ENCODE data around the gene GPS2. TPM values are rescaled to one million over a fixed set of nuclear protein-coding genes. Genes with fewer than 3 reads are reported as not detected.

Gene GPS2
- total RNA-seq, 3 donors from 2014 or later (not counting 1 experiment from before 2014, with no cell fraction given) = 132 to 146 (median 133) TPM

DNA sequence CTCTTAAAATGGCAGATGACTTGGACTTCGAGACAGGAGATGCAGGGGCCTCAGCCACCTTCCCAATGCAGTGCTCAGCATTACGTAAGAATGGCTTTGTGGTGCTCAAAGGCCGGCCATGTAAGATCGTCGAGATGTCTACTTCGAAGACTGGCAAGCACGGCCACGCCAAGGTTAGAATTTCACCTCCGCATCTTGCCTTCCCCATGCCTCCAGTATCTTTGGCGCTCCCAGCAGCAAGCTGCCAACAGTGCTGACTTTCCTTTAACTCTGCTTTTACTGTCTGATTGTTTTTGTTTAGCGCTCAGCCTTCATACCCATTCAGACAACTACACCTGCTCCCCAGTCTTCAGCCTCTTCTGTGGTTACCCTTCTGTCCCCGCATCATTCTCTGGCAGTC, 5.5 kb downstream of the GPS2 start:
- H3K9me3 Mint-ChIP-seq = no peaks in the 10 kb centered on the region
- WGBS (ENCODE audit: insufficient coverage) = 76% methylated on average over 12 of the region's 12 CpGs
- TF ChIP-seq, protein P1, sequence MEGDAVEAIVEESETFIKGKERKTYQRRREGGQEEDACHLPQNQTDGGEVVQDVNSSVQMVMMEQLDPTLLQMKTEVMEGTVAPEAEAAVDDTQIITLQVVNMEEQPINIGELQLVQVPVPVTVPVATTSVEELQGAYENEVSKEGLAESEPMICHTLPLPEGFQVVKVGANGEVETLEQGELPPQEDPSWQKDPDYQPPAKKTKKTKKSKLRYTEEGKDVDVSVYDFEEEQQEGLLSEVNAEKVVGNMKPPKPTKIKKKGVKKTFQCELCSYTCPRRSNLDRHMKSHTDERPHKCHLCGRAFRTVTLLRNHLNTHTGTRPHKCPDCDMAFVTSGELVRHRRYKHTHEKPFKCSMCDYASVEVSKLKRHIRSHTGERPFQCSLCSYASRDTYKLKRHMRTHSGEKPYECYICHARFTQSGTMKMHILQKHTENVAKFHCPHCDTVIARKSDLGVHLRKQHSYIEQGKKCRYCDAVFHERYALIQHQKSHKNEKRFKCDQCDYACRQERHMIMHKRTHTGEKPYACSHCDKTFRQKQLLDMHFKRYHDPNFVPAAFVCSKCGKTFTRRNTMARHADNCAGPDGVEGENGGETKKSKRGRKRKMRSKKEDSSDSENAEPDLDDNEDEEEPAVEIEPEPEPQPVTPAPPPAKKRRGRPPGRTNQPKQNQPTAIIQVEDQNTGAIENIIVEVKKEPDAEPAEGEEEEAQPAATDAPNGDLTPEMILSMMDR (IDR thresholded peaks at IDR 0.05) = no peak
- intact Hi-C loops (cut with micrococcal nuclease) = loop anchor here (5.0 kb wide), 1 partner anchor 533 kb away; no protein-coding TSS in a partner anchor
- no peaks in the 10 kb centered on the region for H3K27me3 Mint-ChIP-seq (ENCODE audit: low read depth in 2 of 2)
- H3K27ac ChIP-seq (ENCODE audit: low read length) = peak overlapping the region; percentile 99
- no peaks in the 10 kb centered on the region for H3K9me3 ChIP-seq (ENCODE audit: control insufficient read depth, insufficient read depth, low read length)
- peaks cover 17% of the 10 kb centered on the region for H3K36me3 Mint-ChIP-seq
- peak overlapping the region; percentile 91 to 99 for H3K27ac Mint-ChIP-seq
- ATAC-seq (no peak), DNase-seq (peak in 1 of 2 donors; percentile 15)
- peaks cover 63% of the 10 kb centered on the region for H3K4me1 ChIP-seq (ENCODE audit: control insufficient read depth, insufficient read depth, low read length)
- no peak overlapping the region for H3K4me3 ChIP-seq (ENCODE audit: low read length)
- H3K36me3 ChIP-seq (ENCODE audit: control insufficient read depth, insufficient read depth, low read length) = peaks cover 47% of the 10 kb centered on the region
- peak overlapping the region; percentile 85 for H3K4me3 Mint-ChIP-seq
- peaks cover 56 to 69% of the 10 kb centered on the region in 2 donors for H3K4me1 Mint-ChIP-seq
- no peaks in the 10 kb centered on the region for H3K27me3 ChIP-seq (ENCODE audit: control insufficient read depth, insufficient read depth, low read length)

DNA sequence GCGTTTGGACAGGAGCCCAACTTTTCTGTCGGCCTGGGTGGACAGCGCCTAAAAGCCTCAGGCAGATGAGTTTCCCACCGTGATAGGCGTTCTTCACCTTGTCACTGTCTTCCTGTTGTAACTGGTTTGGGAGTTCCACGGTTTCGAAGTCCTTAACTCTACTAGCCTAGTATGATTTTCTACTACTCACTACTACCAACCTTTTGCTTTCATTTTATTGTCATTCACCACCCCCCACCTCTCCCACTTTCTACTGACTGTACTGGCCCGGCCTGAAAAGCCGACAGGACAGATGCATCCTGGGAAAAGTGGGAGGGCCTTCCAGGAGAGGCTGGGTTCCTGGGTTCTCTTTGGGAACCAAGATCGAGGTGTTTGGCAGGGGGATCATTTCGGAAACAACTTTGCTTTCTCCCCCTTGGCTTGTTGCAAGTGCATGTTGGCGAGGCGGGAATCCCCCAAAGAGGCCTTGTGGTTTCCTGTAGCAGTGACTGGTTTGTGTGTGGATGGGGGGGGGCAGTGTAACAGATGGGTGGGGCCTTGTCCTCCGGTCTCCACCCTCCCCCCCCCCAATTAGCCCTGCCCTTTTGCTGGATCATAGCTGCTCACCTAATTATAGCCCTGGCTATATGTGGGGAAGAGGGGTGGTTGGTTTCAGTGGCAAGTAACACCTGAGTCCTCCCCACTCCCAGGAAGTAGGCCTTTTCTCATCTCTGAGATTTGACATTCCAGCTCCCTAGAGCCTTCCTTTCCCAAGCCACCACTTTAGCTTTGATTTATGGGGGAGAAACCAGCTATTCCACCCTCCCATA, 6.3 kb downstream of the GPS2 start:
- Histone ChIP-seq H3K4me1 (ENCODE audit: control insufficient read depth, insufficient read depth, low read length) (peaks cover 55% of the 10 kb centered on the region), H3K27ac (ENCODE audit: low read length) (peak overlapping the region; percentile 99), H3K9me3 (ENCODE audit: control insufficient read depth, insufficient read depth, low read length) (no peaks in the 10 kb centered on the region), H3K36me3 (ENCODE audit: control insufficient read depth, insufficient read depth, low read length) (peaks cover 43% of the 10 kb centered on the region), H3K4me3 (ENCODE audit: low read length) (peak overlapping the region; percentile 88), H3K27me3 (ENCODE audit: control insufficient read depth, insufficient read depth, low read length) (no peaks in the 10 kb centered on the region)
- no peaks in the 10 kb centered on the region for H3K27me3 Mint-ChIP-seq (ENCODE audit: low read depth in 2 of 2)
- 0% methylated on average over 11 of the region's 14 CpGs for WGBS (ENCODE audit: insufficient coverage)
- intact Hi-C loops (cut with micrococcal nuclease) = loop anchor here (5.0 kb wide), 1 partner anchor 533 kb away; no protein-coding TSS in a partner anchor
- DNase-seq = peak; percentile 81 to 97
- peaks cover 48 to 61% of the 10 kb centered on the region in 2 donors for H3K4me1 Mint-ChIP-seq
- H3K4me3 Mint-ChIP-seq = peak overlapping the region; percentile 85
- no peaks in the 10 kb centered on the region for H3K9me3 Mint-ChIP-seq
- peak overlapping the region; percentile 91 to 99 for H3K27ac Mint-ChIP-seq
- H3K36me3 Mint-ChIP-seq = peaks cover 17% of the 10 kb centered on the region
- peak; percentile 29 to 41 (median 40) for ATAC-seq
- TF ChIP-seq, protein P1 (IDR thresholded peaks at IDR 0.05) = no peak

- peaks cover 34% of the 10 kb centered on the region for H3K36me3 ChIP-seq (ENCODE audit: control insufficient read depth, insufficient read depth, low read length)
- Mint-ChIP-seq H3K4me3 (peak overlapping the region; percentile 95), H3K27ac (peak overlapping the region; percentile 91 to 99), H3K9me3 (no peaks in the 10 kb centered on the region), H3K27me3 (ENCODE audit: low read depth in 2 of 2) (no peaks in the 10 kb centered on the region), H3K36me3 (peaks cover 17% of the 10 kb centered on the region), H3K4me1 (peaks cover 46 to 57% of the 10 kb centered on the region in 2 donors)
- no peaks in the 10 kb centered on the region for H3K9me3 ChIP-seq (ENCODE audit: control insufficient read depth, insufficient read depth, low read length)
- TF ChIP-seq, protein P1 (IDR thresholded peaks at IDR 0.05) = no peak
- peaks cover 46% of the 10 kb centered on the region for H3K4me1 ChIP-seq (ENCODE audit: control insufficient read depth, insufficient read depth, low read length)
- H3K27me3 ChIP-seq (ENCODE audit: control insufficient read depth, insufficient read depth, low read length) = no peaks in the 10 kb centered on the region
- DNase-seq (peak; percentile 59 to 80), ATAC-seq (peak in 2 of 3 donors; percentile 2 to 6)
- under 1% methylated on average over 104 of the region's 104 CpGs for WGBS (ENCODE audit: insufficient coverage)
- peak overlapping the region; percentile 88 for H3K4me3 ChIP-seq (ENCODE audit: low read length)
- intact Hi-C loops (cut with micrococcal nuclease) = loop anchor here (1.0 to 5.0 kb wide), 7 partner anchors 21 to 534 kb away; partner anchors contain the start of genes ELP5, GABARAP, NEURL4 and POLR2A
- peak overlapping the region; percentile 99 for H3K27ac ChIP-seq (ENCODE audit: low read length)
Observed at GRCh38 chr17:7307686-7308624, 7.2 kb downstream of the GPS2 start.
